OCI-M2 (cell line): ENCODE data around the gene KMT2D.
A peak's percentile ranks its signal among the peaks of the same experiment; 100 is the strongest.

Experiments
- DNase-seq: peaks from one replicate; lab custom pipeline; 2025; ENCODE audit not compliant: unreplicated experiment; lab: John Stamatoyannopoulos, UW

KMT2D gene

GRCh38 chr12:49019443-49020324 lies 40.9 kb downstream of the KMT2D start:
- DNase-seq, result peak; percentile 62

GRCh38 chr12:49019120-49019430 lies 41.5 kb downstream of the KMT2D start:
- no peak for DNase-seq

GRCh38 chr12:49018261-49019119 lies 42.1 kb downstream of the KMT2D start, which contains the start of gene PRKAG1:
PRKAG1 (minus strand) TSS chr12:49018776; CDS start chr12:49018740, 36 bp downstream.
- DNase-seq, result peak; percentile 39

GRCh38 chr12:49017891-49018260 lies 42.7 kb downstream of the KMT2D start:
- peak; percentile 47 for DNase-seq

GRCh38 chr12:49015196-49015595 lies 45.4 kb downstream of the KMT2D start:
- DNase-seq, result no peak

GRCh38 chr12:49014547-49014946 lies 46.0 kb downstream of the KMT2D start:
- no peak for DNase-seq

- no peak for DNase-seq
Observed at GRCh38 chr12:49013428-49013827, 47.2 kb downstream of the KMT2D start.

GRCh38 chr12:49012739-49013138 lies 47.9 kb downstream of the KMT2D start:
- no peak for DNase-seq
